ENCODE measurements around the gene MNT.

The MNT gene

DNA sequence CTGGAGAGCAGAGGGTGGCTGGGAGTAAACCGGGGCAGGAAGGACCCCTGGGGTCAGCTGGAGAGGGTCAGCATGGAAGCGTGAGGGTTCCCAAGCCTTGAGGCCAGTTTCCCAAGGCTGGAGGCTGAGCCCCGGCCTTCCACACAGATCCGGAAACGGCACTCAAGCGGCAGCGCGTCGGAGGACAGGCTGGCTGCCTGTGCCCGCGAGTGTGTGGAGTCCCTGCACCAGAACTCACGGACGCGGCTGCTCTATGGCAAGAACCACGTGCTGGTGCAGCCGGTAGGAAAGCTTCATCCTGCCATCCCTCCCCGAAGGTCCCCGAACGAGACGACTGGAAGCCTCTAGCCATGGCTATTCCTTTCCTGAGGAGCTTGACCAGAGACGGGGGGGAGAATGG, 37.5 kb downstream of the MNT start:
- TF ChIP-seq, protein P1, sequence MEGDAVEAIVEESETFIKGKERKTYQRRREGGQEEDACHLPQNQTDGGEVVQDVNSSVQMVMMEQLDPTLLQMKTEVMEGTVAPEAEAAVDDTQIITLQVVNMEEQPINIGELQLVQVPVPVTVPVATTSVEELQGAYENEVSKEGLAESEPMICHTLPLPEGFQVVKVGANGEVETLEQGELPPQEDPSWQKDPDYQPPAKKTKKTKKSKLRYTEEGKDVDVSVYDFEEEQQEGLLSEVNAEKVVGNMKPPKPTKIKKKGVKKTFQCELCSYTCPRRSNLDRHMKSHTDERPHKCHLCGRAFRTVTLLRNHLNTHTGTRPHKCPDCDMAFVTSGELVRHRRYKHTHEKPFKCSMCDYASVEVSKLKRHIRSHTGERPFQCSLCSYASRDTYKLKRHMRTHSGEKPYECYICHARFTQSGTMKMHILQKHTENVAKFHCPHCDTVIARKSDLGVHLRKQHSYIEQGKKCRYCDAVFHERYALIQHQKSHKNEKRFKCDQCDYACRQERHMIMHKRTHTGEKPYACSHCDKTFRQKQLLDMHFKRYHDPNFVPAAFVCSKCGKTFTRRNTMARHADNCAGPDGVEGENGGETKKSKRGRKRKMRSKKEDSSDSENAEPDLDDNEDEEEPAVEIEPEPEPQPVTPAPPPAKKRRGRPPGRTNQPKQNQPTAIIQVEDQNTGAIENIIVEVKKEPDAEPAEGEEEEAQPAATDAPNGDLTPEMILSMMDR (IDR thresholded peaks at IDR 0.05; ENCODE audit: low read length, missing control alignments) = no peak
- DNase-seq (ENCODE audit: low read depth) = no peak
- no peak overlapping the region for H3K4me3 ChIP-seq (replicated peaks; ENCODE audit: low read depth, low read length)

DNA sequence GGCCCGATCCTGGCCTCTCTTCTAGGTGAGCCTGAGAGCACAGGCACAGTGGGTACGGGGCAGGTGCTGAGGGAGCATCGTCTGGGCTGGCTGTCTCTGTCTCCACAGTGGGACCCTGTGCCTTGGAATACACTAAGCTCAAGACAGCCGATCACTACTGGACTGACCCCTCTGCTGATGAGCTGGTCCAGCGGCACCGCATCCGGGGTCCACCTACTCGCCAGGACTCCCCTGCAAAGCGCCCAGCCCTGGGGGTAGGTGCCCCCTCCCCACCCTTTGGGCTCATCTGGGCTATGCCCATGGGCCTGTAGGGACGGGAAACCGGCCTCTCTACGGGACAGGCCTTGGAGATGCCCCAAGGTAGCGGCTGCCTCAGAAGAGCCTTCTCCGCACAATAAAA, 38.0 kb downstream of the MNT start:
- no peak overlapping the region for H3K4me3 ChIP-seq (replicated peaks; ENCODE audit: low read depth, low read length)
- TF ChIP-seq, protein P1 (IDR thresholded peaks at IDR 0.05; ENCODE audit: low read length, missing control alignments) = no peak
- DNase-seq (ENCODE audit: low read depth) = no peak

DNA sequence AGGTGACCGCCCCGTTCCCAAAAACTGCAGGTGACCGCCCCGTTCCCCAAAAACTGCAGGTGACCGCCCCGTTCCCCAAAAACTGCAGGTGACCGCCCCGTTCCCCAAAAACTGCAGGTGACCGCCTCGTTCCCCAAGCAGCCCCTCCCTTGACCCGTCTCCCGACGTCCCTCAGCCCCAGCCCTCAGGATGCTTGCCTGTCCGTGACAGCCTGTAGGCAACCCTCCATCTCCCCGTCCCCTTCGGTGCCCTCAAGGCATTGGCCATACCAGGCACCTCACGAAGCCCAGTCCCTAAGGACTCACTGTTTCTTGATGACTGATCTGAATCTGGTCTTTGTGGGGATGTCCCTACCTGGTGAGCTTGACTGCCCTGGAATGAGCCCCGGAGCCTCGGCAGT, 38.4 kb downstream of the MNT start:
- TF ChIP-seq, protein P1 (IDR thresholded peaks at IDR 0.05; ENCODE audit: low read length, missing control alignments) = no peak
- no peak overlapping the region for H3K4me3 ChIP-seq (replicated peaks; ENCODE audit: low read depth, low read length)
- DNase-seq (ENCODE audit: low read depth) = no peak

DNA sequence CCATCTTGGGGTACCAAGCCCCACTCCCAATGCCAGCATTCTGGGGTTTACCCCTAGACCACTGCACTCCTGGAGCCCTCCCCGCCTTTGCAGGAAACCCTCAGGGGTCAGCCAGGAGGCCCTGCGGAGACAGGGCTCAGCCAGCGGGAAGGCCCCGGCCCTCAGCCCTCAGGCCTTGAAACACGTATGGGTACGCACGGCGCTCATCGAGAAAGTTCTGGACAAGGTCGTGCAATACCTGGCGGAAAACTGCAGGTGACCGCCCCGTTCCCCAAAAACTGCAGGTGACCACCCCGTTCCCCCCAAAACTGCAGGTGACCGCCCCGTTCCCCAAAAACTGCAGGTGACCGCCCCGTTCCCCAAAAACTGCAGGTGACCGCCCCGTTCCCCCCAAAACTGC, 38.8 kb downstream of the MNT start:
- no peak overlapping the region for H3K4me3 ChIP-seq (replicated peaks; ENCODE audit: low read depth, low read length)
- no peak for DNase-seq (ENCODE audit: low read depth)
- TF ChIP-seq, protein P1 (IDR thresholded peaks at IDR 0.05; ENCODE audit: low read length, missing control alignments) = no peak

DNA sequence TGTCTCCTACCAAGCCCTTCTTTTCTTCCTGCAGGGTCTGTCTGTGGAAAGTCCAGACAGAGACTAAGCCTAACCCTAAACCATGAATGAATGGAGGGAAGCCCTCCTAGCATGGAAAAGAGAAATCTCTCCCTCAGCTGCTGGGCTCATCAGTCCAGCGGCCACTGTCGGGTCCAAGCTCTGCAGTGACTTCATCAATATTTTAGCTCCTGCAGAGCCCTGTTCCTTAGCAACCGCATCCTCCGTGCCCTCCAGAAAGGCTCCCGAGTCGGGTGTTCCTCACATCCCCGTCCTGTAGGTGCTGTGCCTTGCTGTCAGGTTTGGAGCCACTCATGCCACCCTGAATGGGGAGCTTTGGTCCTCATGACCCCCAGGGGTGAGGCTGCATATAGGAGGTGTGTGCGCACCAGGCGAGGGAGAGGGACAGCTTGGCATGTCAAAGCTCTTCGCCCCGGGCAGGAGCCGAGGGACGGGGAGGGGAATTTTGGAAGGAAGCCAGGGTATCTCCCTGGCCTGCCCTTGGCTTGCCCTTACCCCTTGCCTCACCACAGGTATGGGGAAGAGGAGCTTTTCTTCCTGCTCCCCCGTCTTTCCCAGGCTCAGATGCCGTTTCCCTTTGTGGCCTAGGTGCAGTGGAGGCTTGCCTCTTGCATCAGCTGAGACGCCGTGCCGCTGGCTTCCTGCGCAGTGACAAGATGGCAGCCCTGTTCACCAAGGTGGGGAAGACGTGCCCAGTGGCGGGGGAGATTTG, 39.7 kb downstream of the MNT start:
- DNase-seq (ENCODE audit: low read depth) = no peak
- TF ChIP-seq, protein P1 (IDR thresholded peaks at IDR 0.05; ENCODE audit: low read length, missing control alignments) = no peak
- no peak overlapping the region for H3K4me3 ChIP-seq (replicated peaks; ENCODE audit: low read depth, low read length)

DNA sequence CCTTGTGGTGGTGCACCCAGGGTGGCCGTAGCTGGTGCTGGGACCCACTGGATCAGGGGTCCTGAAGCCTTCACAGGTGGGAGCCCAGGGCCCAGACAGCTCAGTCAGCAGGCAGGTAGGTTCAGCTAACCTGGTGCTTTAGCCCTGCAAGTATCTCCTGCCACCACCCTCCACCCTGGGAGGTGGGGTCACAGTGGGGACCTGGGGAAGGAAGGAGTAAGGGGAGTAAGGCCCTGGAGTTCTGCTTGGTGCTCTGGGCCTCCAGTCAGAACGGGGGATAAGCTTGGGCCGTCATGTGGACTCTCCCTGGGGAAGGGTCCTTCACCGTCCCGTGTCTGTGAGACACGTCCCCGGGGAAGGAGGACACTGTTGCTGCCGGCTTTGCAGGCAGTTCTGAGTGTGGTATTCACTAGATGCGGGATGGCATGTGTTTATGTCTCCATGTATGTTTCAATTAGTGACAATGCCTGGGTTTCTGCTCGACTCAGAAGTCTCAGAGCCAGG, 42.9 kb downstream of the MNT start:
- DNase-seq (ENCODE audit: low read depth) = no peak
- no peak overlapping the region for H3K4me3 ChIP-seq (replicated peaks; ENCODE audit: low read depth, low read length)
- TF ChIP-seq, protein P1 (IDR thresholded peaks at IDR 0.05; ENCODE audit: low read length, missing control alignments) = no peak

DNA sequence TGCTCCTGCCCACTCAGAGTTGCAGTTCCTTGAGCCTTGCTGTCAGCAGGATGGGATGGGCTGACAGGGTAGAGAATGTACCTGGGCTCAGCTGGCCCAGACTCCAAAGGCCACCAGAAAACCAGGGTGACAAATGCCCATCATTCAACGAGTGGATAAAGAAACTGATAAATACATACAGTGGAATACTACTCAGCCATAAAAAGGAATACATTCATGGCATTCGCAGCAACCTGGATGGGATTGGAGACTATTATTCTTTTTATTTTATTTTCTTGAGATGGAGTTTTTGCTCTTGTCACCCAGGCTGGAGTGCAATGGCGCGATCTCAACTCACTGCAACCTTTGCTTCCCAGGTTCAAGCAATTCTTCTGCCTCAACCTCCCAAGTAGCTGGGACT, 43.6 kb downstream of the MNT start:
- no peak overlapping the region for H3K4me3 ChIP-seq (replicated peaks; ENCODE audit: low read depth, low read length)
- TF ChIP-seq, protein P1 (IDR thresholded peaks at IDR 0.05; ENCODE audit: low read length, missing control alignments) = no peak
- no peak for DNase-seq (ENCODE audit: low read depth)
